ENCODE data around the gene FOXP1.

The FOXP1 gene

GRCh38 chr3:71505767-71506350 is 77.7 kb downstream of the FOXP1 start:
- DNase-seq (ENCODE audit: low spot score), result no peak

GRCh38 chr3:71504250-71505036 is 79.1 kb downstream of the FOXP1 start:
- DNase-seq (ENCODE audit: low spot score), result peak; percentile 52

- no peak for DNase-seq (ENCODE audit: low spot score)
These were observed 79.8 kb downstream of the FOXP1 start for GRCh38 chr3:71503525-71504249.

- no peak for DNase-seq (ENCODE audit: low spot score)
These were observed 81.4 kb downstream of the FOXP1 start for GRCh38 chr3:71502066-71502625.

- no peak for DNase-seq (ENCODE audit: low spot score)
These were observed 82.8 kb downstream of the FOXP1 start for GRCh38 chr3:71500696-71501095.

- no peak for DNase-seq (ENCODE audit: low spot score)
These were observed 84.2 kb downstream of the FOXP1 start for GRCh38 chr3:71499227-71499876.

- DNase-seq (ENCODE audit: low spot score), result no peak
These were observed 85.0 kb downstream of the FOXP1 start for GRCh38 chr3:71498543-71498942.

- DNase-seq (ENCODE audit: low spot score), result no peak
These were observed 85.5 kb downstream of the FOXP1 start for GRCh38 chr3:71497971-71498444.

DNA sequence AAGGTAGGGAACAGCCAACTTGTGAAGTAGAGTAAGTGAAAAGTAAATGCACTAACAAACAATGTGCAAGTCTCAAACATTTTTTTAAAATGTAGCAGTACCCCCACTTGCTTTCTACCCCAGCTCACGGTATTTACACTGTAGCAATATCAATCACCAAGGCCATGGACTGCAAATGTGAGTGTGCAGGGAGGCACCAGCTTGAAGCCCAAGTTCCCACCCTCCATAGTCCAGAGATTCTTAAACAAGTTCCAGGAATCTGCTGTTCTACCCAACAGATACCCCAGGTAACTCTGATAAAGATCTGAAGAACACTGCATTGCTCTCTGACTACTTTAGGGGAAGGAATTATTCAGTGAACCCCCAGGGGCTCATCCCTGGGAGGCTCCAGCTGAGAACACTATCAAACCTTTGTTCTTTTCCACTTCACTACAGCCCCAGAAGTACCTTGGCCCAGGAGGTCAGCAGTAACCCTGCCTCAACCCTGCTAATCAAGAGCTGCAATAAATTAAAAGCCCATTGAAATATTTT is 86.1 kb downstream of the FOXP1 start:
- no peak for DNase-seq (ENCODE audit: low spot score)

DNA sequence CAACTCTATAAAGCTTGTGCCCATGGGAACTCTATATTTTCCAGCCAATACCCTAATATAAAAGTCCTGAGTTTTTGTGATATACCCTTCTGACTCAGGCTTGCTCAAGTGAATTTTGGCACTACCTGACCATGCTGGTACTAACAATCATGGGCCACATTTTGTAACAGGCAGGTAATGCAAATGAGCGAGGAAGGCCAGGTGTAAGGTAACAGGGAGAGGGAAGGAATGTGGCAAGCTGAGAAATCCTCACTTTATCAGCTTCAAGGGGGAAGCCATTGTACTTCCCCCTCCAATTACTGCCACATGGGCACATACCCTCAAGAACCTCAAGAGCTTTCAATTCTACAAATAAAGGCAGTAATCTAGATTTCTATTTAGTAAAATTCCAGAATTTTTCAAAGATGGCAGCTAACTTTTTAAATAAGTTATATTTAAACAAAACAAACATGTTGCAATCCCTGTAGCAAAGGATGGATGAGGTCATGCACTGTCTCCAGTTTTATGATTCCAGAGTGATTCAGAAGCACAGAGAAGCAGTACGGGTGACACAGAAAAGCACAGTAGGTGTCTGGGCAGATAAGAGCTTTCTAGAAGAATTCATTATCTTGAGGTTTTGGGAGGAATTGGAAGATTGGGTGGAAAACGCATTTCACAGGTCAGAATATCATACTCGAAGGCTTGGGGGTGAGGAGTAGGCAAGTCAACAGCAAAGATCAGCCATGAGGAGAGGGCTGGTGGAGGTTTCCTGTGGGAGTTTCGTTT is 87.6 kb downstream of the FOXP1 start:
- DNase-seq (ENCODE audit: low spot score), result peak; percentile 32

- no peak for DNase-seq (ENCODE audit: low spot score)
These were observed 89.3 kb downstream of the FOXP1 start for GRCh38 chr3:71494212-71494611.

DNA sequence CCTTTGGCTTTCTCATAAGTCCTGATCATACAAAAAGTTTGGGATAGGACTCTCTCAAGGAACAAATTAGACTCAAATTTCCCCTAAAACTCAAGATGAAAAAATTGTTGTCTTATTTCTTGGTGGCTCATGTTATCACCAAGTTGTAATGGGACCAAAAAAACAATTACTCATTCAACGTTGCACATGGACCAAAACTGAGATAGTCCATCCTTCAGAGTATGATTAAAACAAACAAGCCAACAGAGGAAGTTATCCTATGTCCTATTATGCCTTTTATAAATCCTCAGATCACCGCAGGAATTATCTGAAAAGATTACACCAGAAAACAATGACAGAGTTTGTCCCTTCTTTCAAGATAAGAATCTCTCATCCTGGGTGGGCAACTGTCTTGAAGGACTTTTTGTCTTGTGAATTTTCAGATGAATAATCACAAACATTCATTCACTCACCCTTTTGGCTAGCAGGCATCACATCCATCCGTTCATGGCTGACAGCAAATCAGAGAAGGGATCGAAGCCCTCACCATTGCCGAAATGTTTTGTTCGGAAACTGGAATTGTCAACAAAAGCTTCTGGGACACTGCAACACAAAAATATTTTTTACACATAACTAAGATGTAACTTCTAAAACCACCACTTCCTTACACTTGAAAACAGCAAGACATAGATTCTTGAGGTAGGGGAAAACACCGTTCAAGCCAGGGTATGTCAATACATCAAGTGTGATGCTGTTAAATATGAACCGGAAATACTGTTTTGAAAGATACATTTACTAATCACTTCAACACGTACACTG is 90.4 kb downstream of the FOXP1 start:
- DNase-seq (ENCODE audit: low spot score), result no peak

- no peak for DNase-seq (ENCODE audit: low spot score)
These were observed 91.0 kb downstream of the FOXP1 start for GRCh38 chr3:71492566-71492965.

- no peak for DNase-seq (ENCODE audit: low spot score)
These were observed 92.3 kb downstream of the FOXP1 start for GRCh38 chr3:71491154-71491752.

- no peak for DNase-seq (ENCODE audit: low spot score)
These were observed 92.8 kb downstream of the FOXP1 start for GRCh38 chr3:71490692-71491091.

- DNase-seq (ENCODE audit: low spot score), result no peak
These were observed 94.2 kb downstream of the FOXP1 start for GRCh38 chr3:71489315-71489761.

- no peak for DNase-seq (ENCODE audit: low spot score)
These were observed 94.6 kb downstream of the FOXP1 start for GRCh38 chr3:71488882-71489281.

DNA sequence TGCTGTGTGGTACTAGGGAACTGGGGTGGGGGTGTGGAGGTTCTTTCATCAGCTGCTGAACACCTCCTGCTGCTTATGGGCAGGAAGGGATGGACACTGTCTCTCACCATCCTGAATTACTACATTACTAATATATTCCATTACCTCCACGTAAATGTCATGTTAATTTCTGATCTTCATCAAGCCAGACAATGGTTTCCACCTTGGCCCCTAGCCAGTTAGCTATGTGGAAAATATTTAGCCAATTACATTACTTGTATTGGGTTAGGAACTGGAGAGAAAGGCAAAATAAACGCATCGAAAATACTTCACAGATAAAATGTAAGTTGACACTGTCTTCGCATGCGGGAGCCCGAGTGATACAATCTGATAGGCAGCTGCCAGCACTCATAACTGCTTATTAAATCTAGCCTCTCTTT is 95.1 kb downstream of the FOXP1 start:
- DNase-seq (ENCODE audit: low spot score), result no peak

GRCh38 chr3:71487418-71487817 is 96.1 kb downstream of the FOXP1 start:
- no peak for DNase-seq (ENCODE audit: low spot score)

- DNase-seq (ENCODE audit: low spot score), result no peak
These were observed 96.7 kb downstream of the FOXP1 start for GRCh38 chr3:71486831-71487230.

Data from kidney capillary endothelial cell (primary cell).